ENCODE data around the gene ROR1.

DNA sequence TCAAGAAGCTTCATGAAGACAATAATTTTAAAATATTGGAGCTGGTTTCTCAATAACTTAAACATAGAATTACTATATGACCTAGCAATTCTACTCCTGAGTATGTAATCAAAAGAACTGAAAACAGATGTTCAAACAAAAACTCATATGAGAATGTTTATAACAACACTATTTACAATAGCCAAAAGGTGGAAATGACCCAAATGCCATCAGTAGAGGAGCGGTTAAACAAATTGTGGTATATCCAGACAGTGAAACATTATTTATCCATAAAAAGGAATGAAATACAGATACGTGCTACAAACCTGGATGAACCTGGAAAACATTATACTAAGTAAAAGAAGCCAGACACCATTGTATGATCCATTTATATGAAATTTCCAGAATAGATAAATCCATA lies 366.8 kb downstream of the ROR1 start:
- TF ChIP-seq, protein P1, sequence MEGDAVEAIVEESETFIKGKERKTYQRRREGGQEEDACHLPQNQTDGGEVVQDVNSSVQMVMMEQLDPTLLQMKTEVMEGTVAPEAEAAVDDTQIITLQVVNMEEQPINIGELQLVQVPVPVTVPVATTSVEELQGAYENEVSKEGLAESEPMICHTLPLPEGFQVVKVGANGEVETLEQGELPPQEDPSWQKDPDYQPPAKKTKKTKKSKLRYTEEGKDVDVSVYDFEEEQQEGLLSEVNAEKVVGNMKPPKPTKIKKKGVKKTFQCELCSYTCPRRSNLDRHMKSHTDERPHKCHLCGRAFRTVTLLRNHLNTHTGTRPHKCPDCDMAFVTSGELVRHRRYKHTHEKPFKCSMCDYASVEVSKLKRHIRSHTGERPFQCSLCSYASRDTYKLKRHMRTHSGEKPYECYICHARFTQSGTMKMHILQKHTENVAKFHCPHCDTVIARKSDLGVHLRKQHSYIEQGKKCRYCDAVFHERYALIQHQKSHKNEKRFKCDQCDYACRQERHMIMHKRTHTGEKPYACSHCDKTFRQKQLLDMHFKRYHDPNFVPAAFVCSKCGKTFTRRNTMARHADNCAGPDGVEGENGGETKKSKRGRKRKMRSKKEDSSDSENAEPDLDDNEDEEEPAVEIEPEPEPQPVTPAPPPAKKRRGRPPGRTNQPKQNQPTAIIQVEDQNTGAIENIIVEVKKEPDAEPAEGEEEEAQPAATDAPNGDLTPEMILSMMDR (IDR thresholded peaks at IDR 0.05) = no peak
- TF ChIP-seq EZH2 (IDR thresholded peaks at IDR 0.05; ENCODE audit: borderline replicate concordance, insufficient read depth, low read depth, low read length, poor library complexity, severe bottlenecking) = no peak
